GM21619 (cell line): Measurements from ENCODE around the gene DPF1.

Source experiments
- ATAC-seq: cut with Tn5 transposase; IDR thresholded peaks from one replicate; pipeline ENCODE4 v1.9.1; 2021; ENCODE audit not compliant: unreplicated experiment

Gene DPF1

DNA sequence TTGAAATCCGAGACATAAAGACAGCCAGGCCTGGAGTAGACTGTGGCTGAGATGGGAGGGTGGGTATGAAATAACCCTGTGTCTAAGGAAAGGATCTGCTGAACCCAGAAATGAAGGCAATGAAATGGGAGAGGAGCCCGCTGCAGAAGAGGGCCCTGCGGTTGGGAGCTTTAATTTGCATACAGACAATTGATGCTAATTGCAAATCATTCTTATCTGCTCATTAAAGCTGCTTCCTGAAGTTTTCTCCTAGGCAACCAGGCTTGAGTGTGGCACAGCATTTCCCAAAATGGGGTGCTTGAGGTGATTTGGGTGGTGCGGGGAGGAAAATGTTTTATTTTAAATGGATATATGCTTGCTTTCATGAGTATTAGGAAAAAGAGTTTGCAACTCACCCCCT is 55.4 kb downstream of the DPF1 start:
- ATAC-seq = no peak

DNA sequence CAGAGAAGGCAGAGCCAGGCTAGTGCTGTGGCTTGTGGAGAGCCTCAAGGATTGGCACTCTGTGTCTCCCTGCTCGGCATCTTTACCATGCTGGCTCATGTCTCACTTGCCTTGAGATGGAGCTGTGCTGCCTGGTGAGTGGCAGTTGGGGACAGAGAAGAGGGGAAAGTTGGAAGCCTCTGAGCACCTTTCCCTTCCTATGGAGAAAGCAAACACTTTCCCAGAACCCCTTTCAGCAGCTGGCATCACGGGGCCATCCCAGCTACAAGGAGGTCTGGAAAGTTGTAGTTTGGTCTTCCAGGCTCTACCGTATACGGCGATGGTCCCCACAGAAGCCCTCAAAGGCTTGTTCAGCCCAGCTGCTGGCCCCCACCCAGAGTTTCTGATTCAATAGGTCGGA is 58.7 kb downstream of the DPF1 start:
- ATAC-seq = no peak

DNA sequence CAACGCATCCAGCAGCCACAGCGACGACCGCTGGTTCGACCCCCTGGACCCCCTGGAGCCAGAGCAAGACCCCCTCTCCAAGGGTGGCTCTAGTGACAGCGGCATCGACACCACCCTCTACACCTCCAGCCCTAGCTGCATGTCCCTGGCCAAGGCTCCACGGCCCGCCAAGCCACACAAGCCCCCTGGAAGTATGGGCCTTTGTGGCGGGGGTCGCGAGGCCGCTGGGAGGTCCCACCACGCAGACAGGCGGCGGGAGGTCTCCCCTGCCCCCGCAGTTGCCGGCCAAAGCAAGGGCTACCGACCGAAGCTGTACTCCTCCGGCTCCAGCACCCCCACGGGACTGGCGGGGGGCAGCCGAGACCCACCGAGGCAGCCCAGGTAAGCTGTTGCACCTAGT is 59.5 kb downstream of the DPF1 start:
- no peak for ATAC-seq

DNA sequence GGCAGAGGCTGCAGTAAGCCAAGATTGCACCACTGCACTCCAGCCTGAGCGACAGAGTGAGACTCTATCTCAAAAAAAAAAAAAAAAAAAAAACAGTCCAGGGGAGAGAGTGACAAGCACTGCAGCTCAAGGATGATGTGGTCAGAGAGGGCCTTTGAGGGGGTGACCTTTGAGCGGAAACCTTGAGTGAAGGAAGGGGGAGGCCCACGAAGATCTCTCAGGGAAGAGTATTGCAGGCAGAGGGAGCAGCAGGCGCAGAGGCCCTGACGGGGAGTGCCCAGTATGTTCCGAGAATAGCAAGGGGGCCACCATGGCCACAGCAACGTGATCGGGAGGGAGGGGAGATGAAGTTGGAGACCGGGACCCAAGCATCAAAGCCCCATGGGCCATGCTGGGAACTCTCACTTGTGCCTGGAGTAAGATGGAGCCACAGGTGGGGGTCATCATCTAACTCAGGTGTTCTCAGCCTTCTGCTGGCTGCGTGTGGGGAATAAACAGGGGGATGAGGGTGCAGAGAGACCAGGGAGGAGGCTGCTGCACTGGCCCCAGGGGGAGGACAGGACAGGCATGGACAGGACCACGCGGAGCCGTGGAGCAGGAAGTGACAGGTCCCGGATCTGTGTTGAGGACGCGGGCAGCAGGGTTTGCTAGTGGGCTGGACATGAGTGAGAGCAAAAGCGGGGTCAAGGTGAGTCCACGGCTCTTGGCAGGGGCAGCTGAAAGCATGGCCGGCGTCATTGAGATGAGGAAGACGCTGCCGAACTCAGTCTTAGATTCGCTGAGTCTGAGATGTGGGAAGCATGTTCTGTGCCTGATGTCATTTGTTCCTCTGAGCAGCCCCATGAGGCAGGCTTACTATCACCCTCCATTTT is 60.4 kb downstream of the DPF1 start:
- no peak for ATAC-seq

DNA sequence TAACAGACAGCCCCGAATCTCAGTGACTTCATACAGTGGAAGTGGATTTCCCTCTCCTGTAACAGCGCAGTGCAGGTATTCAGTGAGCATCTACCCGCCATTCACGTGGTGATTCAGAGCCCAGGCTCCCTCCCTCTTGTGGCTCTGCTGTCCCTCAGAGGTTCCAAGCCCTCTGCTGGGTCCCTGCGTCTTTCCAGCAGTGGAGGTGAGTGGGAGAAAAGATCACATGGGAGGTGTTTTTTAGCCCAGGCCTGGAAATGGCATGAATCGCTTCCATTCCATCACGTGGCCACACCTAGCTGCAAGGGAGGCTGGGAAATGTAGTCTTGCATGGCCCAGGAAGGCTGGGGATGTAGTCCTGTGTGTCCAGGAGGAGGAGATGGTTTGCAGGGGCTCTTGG is 61.4 kb downstream of the DPF1 start:
- ATAC-seq = no peak

DNA sequence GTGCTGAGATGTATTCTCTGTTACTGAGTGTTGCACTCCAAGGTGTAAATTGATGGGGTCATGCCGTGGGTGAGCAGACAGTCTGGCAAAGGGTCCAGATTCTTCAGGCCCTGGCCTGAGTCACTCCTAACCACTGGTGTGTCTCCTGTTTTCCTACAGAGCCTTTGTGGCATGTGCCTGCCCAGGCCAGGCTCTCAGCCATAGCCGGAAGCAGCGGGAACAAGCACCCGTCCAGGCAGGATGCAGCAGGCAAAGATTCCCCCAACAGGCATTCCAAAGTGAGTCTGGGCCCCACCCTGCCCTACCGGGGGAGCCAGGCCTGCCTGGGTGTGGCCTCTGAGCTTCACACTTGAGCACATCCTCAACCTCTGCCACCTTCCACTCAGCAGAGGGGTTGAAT is 61.9 kb downstream of the DPF1 start:
- no peak for ATAC-seq
